NOMO-1 treated with DMSO at 0.1 percent for 48 hours (cell line): ENCODE measurements around the gene SYT7.

Experiments
- DNase-seq: peaks from one replicate; lab custom pipeline; 2025; ENCODE audit not compliant: unreplicated experiment; lab: John Stamatoyannopoulos, UW

The SYT7 gene

GRCh38 chr11:61539006-61539405 lies 41.9 kb downstream of the SYT7 start:
- DNase-seq = no peak

- no peak for DNase-seq
Observed at GRCh38 chr11:61538636-61538961, 42.3 kb downstream of the SYT7 start.

- no peak for DNase-seq
Observed at GRCh38 chr11:61537326-61537725, 43.5 kb downstream of the SYT7 start.

- no peak for DNase-seq
Observed at GRCh38 chr11:61536676-61537270, 44.1 kb downstream of the SYT7 start.

GRCh38 chr11:61535998-61536675 lies 44.7 kb downstream of the SYT7 start:
- no peak for DNase-seq

- no peak for DNase-seq
Observed at GRCh38 chr11:61534933-61535839, 45.7 kb downstream of the SYT7 start.

GRCh38 chr11:61534025-61534932 lies 46.6 kb downstream of the SYT7 start:
- DNase-seq = no peak

- DNase-seq = no peak
Observed at GRCh38 chr11:61533401-61533800, 47.5 kb downstream of the SYT7 start.

- no peak for DNase-seq
Observed at GRCh38 chr11:61533039-61533375, 47.9 kb downstream of the SYT7 start.

GRCh38 chr11:61532134-61533038 lies 48.5 kb downstream of the SYT7 start:
- peak; percentile 18 for DNase-seq

GRCh38 chr11:61531044-61531443 lies 49.8 kb downstream of the SYT7 start:
- no peak for DNase-seq

GRCh38 chr11:61529537-61530225 lies 51.2 kb downstream of the SYT7 start:
- no peak for DNase-seq

GRCh38 chr11:61528114-61528513 lies 52.8 kb downstream of the SYT7 start:
- DNase-seq = no peak

- no peak for DNase-seq
Observed at GRCh38 chr11:61526956-61527731, 53.7 kb downstream of the SYT7 start.

- no peak for DNase-seq
Observed at GRCh38 chr11:61526229-61526628, 54.6 kb downstream of the SYT7 start.

GRCh38 chr11:61524963-61525587 lies 55.8 kb downstream of the SYT7 start:
- no peak for DNase-seq

- no peak for DNase-seq
Observed at GRCh38 chr11:61524446-61524845, 56.4 kb downstream of the SYT7 start.

GRCh38 chr11:61522881-61523280 lies 58.0 kb downstream of the SYT7 start:
- no peak for DNase-seq
